Activated CD4-positive, alpha-beta T cell treated with anti-CD3 and anti-CD28 coated beads, Interleukin-2, Interleukin-4, amounts not matched to agents 100 ng/mL and 50 ng/mL, durations not matched to agents 16 hours and 8 hours (primary cell): ENCODE data around the gene SEMA6A.

Experiments used
- DNase-seq: peaks from one replicate; pipeline ENCODE4 v3.0.0-alpha.2; 2020; ENCODE audit warnings: low spot score

The SEMA6A gene

GRCh38 chr5:116437922-116438578, 136.6 kb downstream of the SEMA6A start:
- no peak for DNase-seq

DNA sequence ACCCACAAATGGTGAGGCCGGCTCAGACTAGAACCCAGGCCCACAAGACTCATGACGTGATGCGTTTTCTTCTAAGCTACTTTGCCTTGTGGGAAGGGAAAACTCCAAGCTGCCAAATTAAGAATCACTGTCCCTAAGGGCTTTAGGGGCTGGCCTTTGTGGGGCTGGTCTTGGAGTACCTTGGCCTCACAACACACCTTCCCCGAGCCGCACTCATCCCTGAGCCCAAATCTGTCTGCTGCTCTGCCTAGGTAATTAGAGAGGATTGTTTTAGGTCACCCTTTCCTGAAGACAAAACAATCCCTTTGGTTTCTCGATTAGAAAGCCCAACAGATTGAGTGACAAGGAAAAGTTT, 137.3 kb downstream of the SEMA6A start:
- no peak for DNase-seq

- DNase-seq = no peak
Observed at GRCh38 chr5:116436674-116437350, 137.8 kb downstream of the SEMA6A start.

DNA sequence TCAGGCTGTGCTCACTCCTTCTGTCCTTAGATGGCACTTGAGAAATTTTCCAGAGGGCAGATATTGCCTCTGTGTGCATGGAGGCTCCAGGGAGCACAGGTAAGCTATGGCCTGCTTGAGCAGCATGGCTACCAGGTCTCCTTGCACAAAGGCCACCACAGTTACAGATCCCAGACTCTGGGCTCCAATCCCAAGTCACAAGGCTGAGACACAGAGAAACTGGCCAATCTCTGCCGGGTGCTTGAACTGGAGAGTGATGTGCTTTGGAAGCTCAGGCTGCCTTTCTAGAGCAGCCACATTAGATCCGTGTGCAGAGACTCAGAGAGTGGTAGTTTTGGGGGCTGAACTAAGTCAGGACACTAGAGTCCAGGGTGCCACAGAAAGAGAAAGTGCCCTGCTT, 145.7 kb downstream of the SEMA6A start:
- no peak for DNase-seq

DNA sequence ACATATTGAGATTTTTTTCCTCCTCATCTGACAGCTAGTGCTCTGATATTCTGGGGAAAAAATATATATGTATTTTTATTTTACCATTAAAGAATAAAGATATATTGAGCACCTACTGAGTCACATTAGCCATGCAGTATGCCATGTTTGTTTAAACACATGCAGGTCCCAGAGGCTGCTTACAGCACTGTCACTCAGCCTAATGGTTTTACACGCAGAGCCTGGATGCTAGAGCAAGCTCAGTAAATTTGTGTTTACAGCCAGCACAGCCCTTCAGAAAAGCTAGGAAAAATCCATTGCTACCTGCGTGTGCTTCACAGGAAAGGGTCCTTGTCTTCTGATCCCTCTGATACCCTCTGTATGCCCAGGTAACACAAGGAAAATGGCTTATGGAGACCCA, 146.2 kb downstream of the SEMA6A start:
- no peak for DNase-seq

GRCh38 chr5:116424951-116425350, 149.7 kb downstream of the SEMA6A start:
- no peak for DNase-seq

DNA sequence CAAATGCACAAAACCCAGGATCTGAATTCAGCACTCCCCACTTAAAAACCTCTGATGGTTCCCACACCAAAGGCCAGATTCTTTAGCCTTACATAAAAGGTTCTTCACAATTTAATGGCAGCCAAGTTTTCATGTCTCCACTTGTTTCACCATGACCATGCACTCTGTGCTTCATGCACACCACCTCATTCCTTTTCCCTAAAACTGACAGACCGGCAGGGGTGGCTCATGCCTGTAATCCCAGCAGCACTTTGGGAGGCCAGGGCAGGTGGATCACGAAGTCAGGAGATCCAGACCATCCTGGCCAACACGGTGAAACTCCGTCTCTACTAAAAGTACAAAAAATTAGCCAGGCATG, 150.4 kb downstream of the SEMA6A start:
- no peak for DNase-seq

DNA sequence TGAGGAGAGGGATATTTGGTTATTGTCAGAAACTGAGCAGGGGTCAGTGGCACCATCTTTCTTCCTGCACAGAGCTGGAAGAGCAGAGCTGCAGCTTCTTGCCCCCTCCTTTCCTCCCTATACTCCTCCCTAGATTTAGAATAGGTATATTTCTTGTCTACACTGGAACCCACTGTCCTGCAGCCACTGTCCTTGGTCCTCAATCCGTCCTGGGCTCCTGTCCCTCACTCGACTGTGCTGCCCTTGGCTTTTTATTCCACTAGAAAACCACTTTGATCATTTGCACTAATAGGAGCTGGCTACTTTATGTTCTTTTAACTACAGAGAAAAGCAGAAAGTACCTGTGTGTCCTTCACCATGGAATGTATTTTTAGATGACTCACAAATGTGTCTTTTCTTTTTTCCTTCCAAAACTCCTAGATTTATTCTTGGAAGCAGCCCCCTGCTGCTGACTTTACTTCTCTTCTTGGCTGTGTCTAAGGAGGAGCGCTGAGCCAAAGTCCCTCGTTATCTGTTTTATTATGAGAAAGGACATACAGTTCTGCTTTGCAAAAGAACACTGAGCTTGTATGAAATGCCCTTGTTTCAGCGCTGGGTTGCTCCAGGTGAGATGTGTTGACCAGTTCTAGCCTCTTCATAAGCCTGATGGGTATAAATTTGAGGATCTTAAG, 150.9 kb downstream of the SEMA6A start:
- no peak for DNase-seq

GRCh38 chr5:116423141-116423540, 151.5 kb downstream of the SEMA6A start:
- no peak for DNase-seq

DNA sequence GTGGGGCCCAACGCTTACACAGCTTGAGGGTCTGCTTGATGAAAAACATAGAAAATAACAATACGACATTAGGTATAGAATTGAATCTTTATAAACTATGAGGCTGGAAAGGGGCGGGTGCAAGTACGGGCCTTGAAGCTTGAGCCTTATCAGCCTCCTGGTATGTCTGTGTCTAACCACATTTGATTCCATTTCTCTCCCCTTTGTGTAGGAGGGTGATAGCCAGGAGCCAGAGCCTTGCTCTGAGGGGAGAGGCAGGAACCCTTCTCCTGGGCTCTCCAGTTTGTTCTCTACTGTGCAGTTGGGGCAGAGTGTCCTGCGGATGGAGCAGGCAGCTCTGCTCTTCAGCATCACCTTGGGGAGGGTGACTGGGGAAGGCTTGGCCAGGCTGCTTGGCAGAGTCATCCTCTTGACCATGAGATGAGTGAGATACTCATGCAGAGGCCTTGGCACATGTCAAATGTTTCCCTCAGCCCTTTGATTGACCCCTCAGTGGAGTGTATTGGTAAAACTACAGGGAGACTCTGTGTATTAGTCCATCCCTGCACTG, 153.5 kb downstream of the SEMA6A start:
- DNase-seq = no peak

DNA sequence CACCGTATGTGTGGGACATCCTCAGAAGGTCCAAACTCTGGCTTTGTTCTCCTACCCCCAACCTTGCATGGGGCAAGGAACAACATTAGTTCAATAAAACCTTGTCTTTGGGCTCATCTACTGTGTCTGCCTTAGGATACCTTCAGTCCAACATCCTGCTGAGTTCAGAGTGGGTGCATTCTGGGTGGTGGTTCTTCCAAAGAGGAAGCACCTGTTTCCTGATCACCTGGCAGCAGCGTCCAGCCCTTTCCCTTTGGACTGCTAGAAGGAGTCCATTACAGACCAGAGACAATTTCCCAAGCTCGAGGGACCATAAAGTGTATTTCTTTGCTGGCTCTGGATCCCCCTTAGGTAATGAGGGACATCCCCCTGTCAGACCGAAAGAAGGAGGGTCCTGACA, 154.1 kb downstream of the SEMA6A start:
- DNase-seq = no peak

- DNase-seq = no peak
Observed at GRCh38 chr5:116419258-116419657, 155.4 kb downstream of the SEMA6A start.

- DNase-seq = no peak
Observed at GRCh38 chr5:116418774-116419173, 155.8 kb downstream of the SEMA6A start.

DNA sequence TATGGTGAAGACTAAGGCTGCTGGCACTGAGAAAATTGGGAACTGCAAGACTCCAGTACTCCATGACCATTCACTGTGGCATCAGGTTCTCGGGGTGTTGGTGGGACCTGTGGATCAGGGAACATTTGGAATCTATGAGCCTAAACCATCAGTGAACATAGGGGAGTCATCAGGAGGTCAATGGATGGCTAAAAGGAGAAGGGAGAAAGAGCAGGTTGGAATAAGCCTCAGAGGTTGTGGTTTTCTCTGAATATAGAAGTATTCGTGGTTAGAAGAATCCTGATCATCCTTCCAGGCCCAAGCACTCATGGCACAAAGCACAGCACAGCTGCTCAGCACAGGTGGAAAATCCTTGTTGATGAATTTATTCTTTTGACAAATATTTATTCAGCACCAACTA, 156.6 kb downstream of the SEMA6A start:
- no peak for DNase-seq

DNA sequence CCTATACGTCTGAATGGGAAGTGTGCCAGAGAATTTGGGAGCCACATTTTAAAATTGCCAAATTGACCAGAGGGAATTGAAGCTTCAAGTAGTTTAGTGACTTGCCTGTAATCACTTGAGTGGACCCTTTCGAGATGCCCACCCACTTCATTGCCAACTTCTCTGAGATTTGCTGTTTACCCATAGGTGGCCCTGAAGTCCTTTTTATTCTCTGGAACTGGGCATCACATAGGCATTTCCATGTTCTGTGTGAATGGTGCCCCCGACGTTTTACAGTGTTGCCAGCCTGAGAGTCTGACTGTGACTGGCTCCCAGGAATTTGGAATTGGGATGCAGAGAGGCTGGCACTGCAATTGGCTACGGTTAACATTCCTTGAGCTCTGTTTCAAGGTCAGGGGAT, 158.6 kb downstream of the SEMA6A start:
- no peak for DNase-seq

- no peak for DNase-seq
Observed at GRCh38 chr5:116415182-116415581, 159.4 kb downstream of the SEMA6A start.

DNA sequence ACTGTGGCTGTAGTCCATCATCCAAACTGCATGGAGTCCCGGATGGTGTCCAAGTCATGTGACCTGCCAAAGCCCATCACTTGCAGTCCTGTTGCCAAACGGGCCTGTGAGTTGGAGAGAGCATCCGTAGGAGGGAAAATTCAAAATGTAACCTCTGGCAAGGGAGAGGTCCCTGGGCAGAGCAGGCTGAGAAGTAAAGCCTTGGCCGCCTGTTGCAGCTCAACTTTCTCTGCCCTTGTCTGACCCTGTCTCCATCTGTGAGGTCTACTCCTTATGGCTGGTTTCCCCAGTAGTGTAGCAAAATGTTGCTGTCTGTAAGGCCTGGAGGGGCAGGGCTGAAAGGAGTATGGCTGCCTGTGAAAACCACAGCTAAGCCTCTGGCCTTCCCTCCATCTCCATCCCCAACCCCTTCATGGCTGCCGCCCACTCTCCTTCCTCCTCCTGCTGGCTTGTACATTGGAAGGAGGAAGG, 163.5 kb downstream of the SEMA6A start:
- DNase-seq = no peak

DNA sequence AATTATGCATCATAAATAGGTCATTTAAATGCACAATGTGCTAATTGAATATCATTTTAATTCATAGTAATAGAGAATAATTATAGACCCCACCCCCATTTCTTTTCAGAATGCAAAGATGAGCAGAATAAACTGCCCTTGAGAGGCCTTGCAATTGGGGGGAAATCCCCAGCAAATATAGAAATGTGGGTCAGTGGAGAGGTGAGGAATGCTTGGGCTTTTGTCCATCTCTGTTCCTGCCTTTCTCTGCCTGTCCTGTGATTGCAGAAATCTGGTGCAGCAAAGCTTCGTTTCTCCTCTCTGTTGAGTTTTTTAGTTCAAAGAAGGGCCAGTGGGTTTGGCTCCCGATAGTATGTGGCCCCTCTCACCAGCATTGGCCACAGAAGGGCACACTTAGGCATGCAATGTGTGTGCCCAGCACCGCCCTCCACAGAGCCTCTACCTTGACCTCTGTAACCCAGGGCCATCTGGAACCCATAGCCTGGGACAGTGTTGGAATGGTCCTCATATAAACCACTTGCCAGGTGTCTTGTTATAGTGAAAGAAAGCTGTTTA, 164.2 kb downstream of the SEMA6A start:
- no peak for DNase-seq

- no peak for DNase-seq
Observed at GRCh38 chr5:116409591-116410296, 164.9 kb downstream of the SEMA6A start.

DNA sequence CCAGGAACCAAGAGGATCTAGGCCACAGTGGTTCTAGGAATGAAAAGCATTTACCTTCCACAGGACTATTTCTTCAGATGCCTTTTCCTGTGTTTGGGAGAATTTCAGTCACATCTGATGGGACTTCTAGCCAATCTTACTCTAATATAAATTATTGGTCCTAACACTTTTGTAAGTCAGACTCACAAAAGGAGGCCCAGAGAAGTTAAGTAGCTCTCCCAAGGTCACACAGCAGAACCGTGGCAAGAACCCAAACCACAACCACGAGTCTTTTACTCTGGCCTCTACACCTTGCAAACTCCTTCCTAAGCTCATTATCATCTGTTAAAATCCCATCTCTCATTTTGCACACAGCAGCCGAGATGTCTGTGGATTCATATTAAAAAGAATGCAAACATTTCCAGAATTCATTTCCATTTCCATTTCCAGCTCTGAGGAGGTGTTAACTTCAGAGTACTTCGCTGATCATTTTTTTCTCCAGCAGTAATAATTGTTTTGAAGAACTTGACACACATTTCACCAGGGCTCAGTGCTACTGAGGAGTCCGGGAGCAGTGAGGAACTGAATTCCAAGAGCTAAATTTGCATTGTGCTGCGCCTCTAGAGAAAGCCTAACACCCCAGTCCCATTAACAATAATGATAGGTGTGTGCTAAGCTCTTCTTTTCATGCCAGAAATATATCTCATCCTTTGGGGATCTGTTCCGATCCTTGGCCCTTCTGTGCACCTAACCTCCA, 168.1 kb downstream of the SEMA6A start:
- no peak for DNase-seq

GRCh38 chr5:116404792-116405191, 169.8 kb downstream of the SEMA6A start:
- DNase-seq = no peak

GRCh38 chr5:116404016-116404415, 170.6 kb downstream of the SEMA6A start:
- DNase-seq = no peak
